Stomach smooth muscle (tissue), 2 donors: ENCODE data around the gene CD7.
A peak's percentile ranks its signal among the peaks of the same experiment; 100 is the strongest.

Experiments
- H3K27ac ChIP-seq: one replicate; pipeline ENCODE4 v1.7.0; 2013; ENCODE audit warnings: mild to moderate bottlenecking, low read length, inconsistent platforms
- H3K27me3 ChIP-seq, 2 donors: one replicate each; pipeline ENCODE4 v1.7.0; 2013; ENCODE audit warnings: low read length in 2 of 2; ENCODE audit not compliant: insufficient read depth in 2 of 2, control insufficient read depth in 1 of 2
- H3K36me3 ChIP-seq, 2 donors: one replicate each; pipeline ENCODE4 v1.7.0; 2013; ENCODE audit warnings: low read length in 2 of 2; ENCODE audit not compliant: control insufficient read depth in 2 of 2, insufficient read depth in 2 of 2
- H3K4me1 ChIP-seq: one replicate; pipeline ENCODE4 v1.7.0; 2013; ENCODE audit warnings: low read length; ENCODE audit not compliant: control insufficient read depth, insufficient read depth
- H3K4me3 ChIP-seq, 2 donors: one replicate each; pipeline ENCODE4 v1.7.0; 2013; ENCODE audit warnings: low read length in 2 of 2
- H3K9ac ChIP-seq, 2 donors: one replicate each; pipeline ENCODE4 v1.7.0; 2013; ENCODE audit warnings: low read length in 2 of 2, mild to moderate bottlenecking in 1 of 2
- H3K9me3 ChIP-seq, 2 donors: one replicate each; pipeline ENCODE4 v1.7.0; 2013; ENCODE audit warnings: low read length in 2 of 2; ENCODE audit not compliant: control insufficient read depth in 2 of 2
- donor health status: healthy.
- donor health status: Pancreatic carcinoma.

CD7 gene

GRCh38 chr17:82292251-82293154 lies 24.9 kb downstream of the CD7 start:
- H3K27me3 ChIP-seq = no peaks in the 10 kb centered on the region
- H3K36me3 ChIP-seq = no peaks in the 10 kb centered on the region
- no peaks in the 10 kb centered on the region for H3K9me3 ChIP-seq
- H3K4me1 ChIP-seq = peaks cover 41% of the 10 kb centered on the region
- H3K27ac ChIP-seq = peak overlapping the region; percentile 96
- peak overlapping the region; percentile 84 to 89 for H3K9ac ChIP-seq
- H3K4me3 ChIP-seq = peak overlapping the region; percentile 62 to 78

GRCh38 chr17:82291582-82292250 lies 25.7 kb downstream of the CD7 start:
- H3K9ac ChIP-seq = peak overlapping the region; percentile 84 to 89
- peak overlapping the region; percentile 96 for H3K27ac ChIP-seq
- no peaks in the 10 kb centered on the region for H3K27me3 ChIP-seq
- no peaks in the 10 kb centered on the region for H3K36me3 ChIP-seq
- no peaks in the 10 kb centered on the region for H3K9me3 ChIP-seq
- H3K4me1 ChIP-seq = peaks cover 33% of the 10 kb centered on the region
- peak overlapping the region; percentile 62 to 78 for H3K4me3 ChIP-seq

GRCh38 chr17:82287868-82288801 lies 29.3 kb downstream of the CD7 start:
- peaks cover 28% of the 10 kb centered on the region for H3K4me1 ChIP-seq
- no peaks in the 10 kb centered on the region for H3K9me3 ChIP-seq
- peak overlapping the region in 1 of 2 donors; percentile 22 for H3K4me3 ChIP-seq
- H3K27ac ChIP-seq = peak overlapping the region; percentile 53
- no peaks in the 10 kb centered on the region for H3K27me3 ChIP-seq
- no peaks in the 10 kb centered on the region for H3K36me3 ChIP-seq
- peak overlapping the region in 1 of 2 donors; percentile 29 for H3K9ac ChIP-seq

GRCh38 chr17:82287013-82287867 lies 30.2 kb downstream of the CD7 start:
- Histone ChIP-seq H3K27me3 (no peaks in the 10 kb centered on the region), H3K9me3 (no peaks in the 10 kb centered on the region), H3K9ac (no peak overlapping the region), H3K4me3 (no peak overlapping the region), H3K4me1 (peaks cover 27% of the 10 kb centered on the region), H3K27ac (peak overlapping the region; percentile 53), H3K36me3 (no peaks in the 10 kb centered on the region)

GRCh38 chr17:82285141-82285540 lies 32.3 kb downstream of the CD7 start:
- no peaks in the 10 kb centered on the region for H3K36me3 ChIP-seq
- no peaks in the 10 kb centered on the region for H3K9me3 ChIP-seq
- no peak overlapping the region for H3K9ac ChIP-seq
- H3K27me3 ChIP-seq = no peaks in the 10 kb centered on the region
- no peak overlapping the region for H3K27ac ChIP-seq
- peaks cover 18% of the 10 kb centered on the region for H3K4me1 ChIP-seq
- no peak overlapping the region for H3K4me3 ChIP-seq

GRCh38 chr17:82283208-82283749 lies 34.1 kb downstream of the CD7 start:
- Histone ChIP-seq H3K27me3 (no peaks in the 10 kb centered on the region), H3K4me3 (no peak overlapping the region), H3K27ac (no peak overlapping the region), H3K9ac (no peak overlapping the region), H3K4me1 (peaks cover 12% of the 10 kb centered on the region), H3K36me3 (peaks cover under 1% of the 10 kb centered on the region in 2 donors), H3K9me3 (no peaks in the 10 kb centered on the region)

GRCh38 chr17:82282239-82283207 lies 34.9 kb downstream of the CD7 start:
- no peak overlapping the region for H3K4me3 ChIP-seq
- H3K36me3 ChIP-seq = peaks cover 4% of the 10 kb centered on the region in 2 donors
- no peaks in the 10 kb centered on the region for H3K9me3 ChIP-seq
- no peak overlapping the region for H3K27ac ChIP-seq
- H3K9ac ChIP-seq = no peak overlapping the region
- peaks cover 4% of the 10 kb centered on the region for H3K4me1 ChIP-seq
- no peaks in the 10 kb centered on the region for H3K27me3 ChIP-seq

- Histone ChIP-seq H3K4me1 (peaks cover 4% of the 10 kb centered on the region), H3K9ac (no peak overlapping the region), H3K27ac (no peak overlapping the region), H3K27me3 (no peaks in the 10 kb centered on the region), H3K4me3 (no peak overlapping the region), H3K36me3 (peaks cover 4% of the 10 kb centered on the region in 2 donors), H3K9me3 (no peaks in the 10 kb centered on the region)
These were observed 35.7 kb downstream of the CD7 start for GRCh38 chr17:82281502-82282238.
